HL-60 (cell line): ENCODE data around the gene NPFF.

Experiments
- CTCF ChIP-seq: IDR thresholded peaks from one replicate; pipeline ENCODE4 v1.5.1; 2011; ENCODE audit warnings: low read length, control low read depth, inconsistent platforms; ENCODE audit not compliant: insufficient read depth
- POLR2AphosphoS5 ChIP-seq: IDR thresholded peaks from 2 replicates; pipeline ENCODE4 v1.6.1; 2012; ENCODE audit warnings: low read depth
- TF ChIP-seq, protein P1 (sequence below): IDR thresholded peaks from 2 replicates; pipeline ENCODE4 v1.6.1; 2012; ENCODE audit warnings: low read depth; ENCODE audit not compliant: insufficient replicate concordance

GRCh38 chr12:53465679-53466078 lies 41.6 kb downstream of the NPFF start:
- TF ChIP-seq POLR2AphosphoS5 (no peak), CTCF (no peak)
- TF ChIP-seq, protein P1, sequence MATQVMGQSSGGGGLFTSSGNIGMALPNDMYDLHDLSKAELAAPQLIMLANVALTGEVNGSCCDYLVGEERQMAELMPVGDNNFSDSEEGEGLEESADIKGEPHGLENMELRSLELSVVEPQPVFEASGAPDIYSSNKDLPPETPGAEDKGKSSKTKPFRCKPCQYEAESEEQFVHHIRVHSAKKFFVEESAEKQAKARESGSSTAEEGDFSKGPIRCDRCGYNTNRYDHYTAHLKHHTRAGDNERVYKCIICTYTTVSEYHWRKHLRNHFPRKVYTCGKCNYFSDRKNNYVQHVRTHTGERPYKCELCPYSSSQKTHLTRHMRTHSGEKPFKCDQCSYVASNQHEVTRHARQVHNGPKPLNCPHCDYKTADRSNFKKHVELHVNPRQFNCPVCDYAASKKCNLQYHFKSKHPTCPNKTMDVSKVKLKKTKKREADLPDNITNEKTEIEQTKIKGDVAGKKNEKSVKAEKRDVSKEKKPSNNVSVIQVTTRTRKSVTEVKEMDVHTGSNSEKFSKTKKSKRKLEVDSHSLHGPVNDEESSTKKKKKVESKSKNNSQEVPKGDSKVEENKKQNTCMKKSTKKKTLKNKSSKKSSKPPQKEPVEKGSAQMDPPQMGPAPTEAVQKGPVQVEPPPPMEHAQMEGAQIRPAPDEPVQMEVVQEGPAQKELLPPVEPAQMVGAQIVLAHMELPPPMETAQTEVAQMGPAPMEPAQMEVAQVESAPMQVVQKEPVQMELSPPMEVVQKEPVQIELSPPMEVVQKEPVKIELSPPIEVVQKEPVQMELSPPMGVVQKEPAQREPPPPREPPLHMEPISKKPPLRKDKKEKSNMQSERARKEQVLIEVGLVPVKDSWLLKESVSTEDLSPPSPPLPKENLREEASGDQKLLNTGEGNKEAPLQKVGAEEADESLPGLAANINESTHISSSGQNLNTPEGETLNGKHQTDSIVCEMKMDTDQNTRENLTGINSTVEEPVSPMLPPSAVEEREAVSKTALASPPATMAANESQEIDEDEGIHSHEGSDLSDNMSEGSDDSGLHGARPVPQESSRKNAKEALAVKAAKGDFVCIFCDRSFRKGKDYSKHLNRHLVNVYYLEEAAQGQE = no peak
